A549 (cell line): Measurements from ENCODE around the gene PISD.

Experiments
- CEBPB ChIP-seq, 2 experiments: fragments of >200 bp in 1 of 2; sonication (Bioruptor Twin) in 1 of 2; formaldehyde crosslinking in 1 of 2; IDR thresholded peaks; 2 replicates each; pipeline ENCODE4 v1.6.1; 2012 to 2016
- POLR2A ChIP-seq: IDR thresholded peaks from 2 replicates; pipeline ENCODE4 v1.6.1; 2012; ENCODE audit warnings: mild to moderate bottlenecking, low read length
- RAD21 ChIP-seq, 2 experiments: fragments of >200 bp in 1 of 2; sonication (Bioruptor Twin) in 1 of 2; formaldehyde crosslinking in 1 of 2; IDR thresholded peaks in 1 of 2; conservative IDR thresholded peaks in 1 of 2; 2 replicates in 1 of 2; 3 replicates in 1 of 2; pipeline ENCODE4 v1.6.1; 2012 to 2018; ENCODE audit warnings: inconsistent platforms in 1 of 2
- RCOR1 ChIP-seq: fragments of 150-350 bp; IDR thresholded peaks from 2 replicates; pipeline ENCODE4 v1.6.1; 2014; ENCODE audit warnings: antibody characterized with exemption, low read length, low read depth
- SMC3 ChIP-seq: fragments of >200 bp; sonication (Bioruptor Twin); formaldehyde crosslinking; IDR thresholded peaks from 3 replicates; pipeline ENCODE4 v1.6.1; 2018; ENCODE audit warnings: inconsistent platforms
- TF ChIP-seq, protein P1 (sequence below): fragments of >200 bp; sonication (Bioruptor Twin); formaldehyde crosslinking; IDR thresholded peaks from 3 replicates; pipeline ENCODE4 v1.5.1; 2016
- TF ChIP-seq, protein P2 (sequence below): IDR thresholded peaks from 2 replicates; pipeline ENCODE4 v1.6.1; 2012

DNA sequence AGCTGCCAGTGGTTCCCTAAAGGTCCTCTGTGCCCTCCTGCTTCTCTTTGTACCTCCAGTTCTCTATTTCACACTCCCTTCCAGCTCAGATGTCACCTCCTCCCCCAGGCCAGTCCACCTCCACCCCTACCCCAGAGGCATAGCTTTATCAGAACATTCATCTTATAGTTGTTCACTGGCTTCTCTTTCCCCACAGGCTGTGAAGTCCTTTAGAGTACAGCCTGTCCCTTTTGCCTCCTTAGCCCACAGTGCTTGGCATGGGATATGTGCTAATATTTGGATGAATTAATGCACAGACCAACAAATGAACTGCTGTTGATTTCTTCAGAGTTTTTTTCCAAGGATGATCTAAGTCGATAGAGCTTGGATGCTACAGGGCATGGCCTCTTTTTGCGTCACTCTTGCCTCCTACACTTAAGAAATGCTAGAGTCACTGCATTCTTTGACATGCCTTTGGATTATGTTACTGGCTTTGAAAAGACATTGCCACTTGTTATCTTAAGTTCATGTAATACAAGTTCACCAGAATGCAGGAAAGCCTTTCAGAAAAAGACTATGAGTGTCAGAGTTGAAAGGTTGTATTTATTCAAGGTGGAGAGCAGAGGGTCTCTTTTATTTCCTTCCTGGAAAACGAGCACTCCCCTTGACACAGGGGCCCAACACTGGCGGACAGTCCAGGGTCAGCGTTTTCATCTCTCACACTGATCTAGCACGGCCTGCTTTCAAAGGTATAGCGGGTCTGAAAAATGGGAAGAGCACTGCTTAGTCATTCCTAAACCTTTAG is 75.7 kb downstream of the PISD start:
- TF ChIP-seq, protein P1, sequence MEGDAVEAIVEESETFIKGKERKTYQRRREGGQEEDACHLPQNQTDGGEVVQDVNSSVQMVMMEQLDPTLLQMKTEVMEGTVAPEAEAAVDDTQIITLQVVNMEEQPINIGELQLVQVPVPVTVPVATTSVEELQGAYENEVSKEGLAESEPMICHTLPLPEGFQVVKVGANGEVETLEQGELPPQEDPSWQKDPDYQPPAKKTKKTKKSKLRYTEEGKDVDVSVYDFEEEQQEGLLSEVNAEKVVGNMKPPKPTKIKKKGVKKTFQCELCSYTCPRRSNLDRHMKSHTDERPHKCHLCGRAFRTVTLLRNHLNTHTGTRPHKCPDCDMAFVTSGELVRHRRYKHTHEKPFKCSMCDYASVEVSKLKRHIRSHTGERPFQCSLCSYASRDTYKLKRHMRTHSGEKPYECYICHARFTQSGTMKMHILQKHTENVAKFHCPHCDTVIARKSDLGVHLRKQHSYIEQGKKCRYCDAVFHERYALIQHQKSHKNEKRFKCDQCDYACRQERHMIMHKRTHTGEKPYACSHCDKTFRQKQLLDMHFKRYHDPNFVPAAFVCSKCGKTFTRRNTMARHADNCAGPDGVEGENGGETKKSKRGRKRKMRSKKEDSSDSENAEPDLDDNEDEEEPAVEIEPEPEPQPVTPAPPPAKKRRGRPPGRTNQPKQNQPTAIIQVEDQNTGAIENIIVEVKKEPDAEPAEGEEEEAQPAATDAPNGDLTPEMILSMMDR, result no peak
- TF ChIP-seq RAD21 (conservative IDR thresholded peaks at IDR 0.05 in 1 of 2, IDR thresholded peaks at IDR 0.05 in 1 of 2) (no peak), RCOR1 (no peak), CEBPB (IDR thresholded peaks at IDR 0.05) (no peak), POLR2A (no peak), SMC3 (no peak)
- TF ChIP-seq, protein P2, sequence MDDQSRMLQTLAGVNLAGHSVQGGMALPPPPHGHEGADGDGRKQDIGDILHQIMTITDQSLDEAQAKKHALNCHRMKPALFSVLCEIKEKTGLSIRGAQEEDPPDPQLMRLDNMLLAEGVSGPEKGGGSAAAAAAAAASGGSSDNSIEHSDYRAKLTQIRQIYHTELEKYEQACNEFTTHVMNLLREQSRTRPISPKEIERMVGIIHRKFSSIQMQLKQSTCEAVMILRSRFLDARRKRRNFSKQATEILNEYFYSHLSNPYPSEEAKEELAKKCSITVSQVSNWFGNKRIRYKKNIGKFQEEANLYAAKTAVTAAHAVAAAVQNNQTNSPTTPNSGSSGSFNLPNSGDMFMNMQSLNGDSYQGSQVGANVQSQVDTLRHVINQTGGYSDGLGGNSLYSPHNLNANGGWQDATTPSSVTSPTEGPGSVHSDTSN, result no peak
